GM18861 (cell line): ENCODE measurements around the gene GMPPA.

Experiments used
- ATAC-seq: cut with Tn5 transposase; IDR thresholded peaks from one replicate; pipeline ENCODE4 v1.9.1; 2021; ENCODE audit not compliant: unreplicated experiment

Gene GMPPA

GRCh38 chr2:219484343-219485200 is 14.1 kb upstream of the GMPPA start:
- ATAC-seq = no peak

GRCh38 chr2:219485201-219485580 is 13.5 kb upstream of the GMPPA start:
- ATAC-seq = no peak

GRCh38 chr2:219486380-219486959 is 12.2 kb upstream of the GMPPA start:
- ATAC-seq = no peak

- ATAC-seq = no peak
Measured at GRCh38 chr2:219488149-219488843, 10.4 kb upstream of the GMPPA start.

DNA sequence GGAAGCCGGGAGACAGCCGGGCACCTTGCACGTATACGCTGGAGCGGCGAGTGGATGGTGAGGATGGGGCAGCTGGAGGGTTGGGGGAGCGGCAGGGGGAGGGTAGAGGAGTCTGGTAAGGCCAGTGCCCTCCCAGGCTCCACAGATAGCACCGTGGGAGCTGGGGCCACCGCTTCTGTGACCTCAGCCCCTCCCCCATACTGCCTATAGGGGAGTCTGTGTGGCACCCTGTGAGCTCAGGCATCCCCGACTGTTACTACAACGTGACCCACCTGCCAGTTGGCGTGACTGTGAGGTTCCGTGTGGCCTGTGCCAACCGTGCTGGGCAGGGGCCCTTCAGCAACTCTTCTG is 9.9 kb upstream of the GMPPA start:
- ATAC-seq = no peak

DNA sequence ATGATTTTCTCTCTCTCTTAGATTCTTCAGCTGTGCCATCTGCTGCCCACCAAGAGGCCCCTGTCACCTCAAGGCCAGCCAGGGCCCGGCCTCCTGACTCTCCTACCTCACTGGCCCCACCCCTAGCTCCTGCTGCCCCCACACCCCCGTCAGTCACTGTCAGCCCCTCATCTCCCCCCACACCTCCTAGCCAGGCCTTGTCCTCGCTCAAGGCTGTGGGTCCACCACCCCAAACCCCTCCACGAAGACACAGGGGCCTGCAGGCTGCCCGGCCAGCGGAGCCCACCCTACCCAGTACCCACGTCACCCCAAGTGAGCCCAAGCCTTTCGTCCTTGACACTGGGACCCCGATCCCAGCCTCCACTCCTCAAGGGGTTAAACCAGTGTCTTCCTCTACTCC is 9.4 kb upstream of the GMPPA start:
- no peak for ATAC-seq

DNA sequence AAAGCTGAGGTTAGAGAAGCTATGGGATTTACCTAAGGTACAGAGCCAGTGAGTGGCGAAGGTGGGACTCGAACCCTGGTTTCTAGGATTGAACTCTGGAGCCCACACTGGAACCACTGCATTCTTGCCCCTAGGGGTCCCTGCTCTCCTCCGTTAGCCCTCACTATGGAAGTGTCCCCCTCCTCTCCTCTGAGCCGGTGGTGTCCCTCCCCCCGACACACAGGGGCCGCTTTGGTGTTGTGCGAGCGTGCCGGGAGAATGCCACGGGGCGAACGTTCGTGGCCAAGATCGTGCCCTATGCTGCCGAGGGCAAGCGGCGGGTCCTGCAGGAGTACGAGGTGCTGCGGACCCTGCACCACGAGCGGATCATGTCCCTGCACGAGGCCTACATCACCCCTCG is 8.5 kb upstream of the GMPPA start:
- ATAC-seq = no peak

DNA sequence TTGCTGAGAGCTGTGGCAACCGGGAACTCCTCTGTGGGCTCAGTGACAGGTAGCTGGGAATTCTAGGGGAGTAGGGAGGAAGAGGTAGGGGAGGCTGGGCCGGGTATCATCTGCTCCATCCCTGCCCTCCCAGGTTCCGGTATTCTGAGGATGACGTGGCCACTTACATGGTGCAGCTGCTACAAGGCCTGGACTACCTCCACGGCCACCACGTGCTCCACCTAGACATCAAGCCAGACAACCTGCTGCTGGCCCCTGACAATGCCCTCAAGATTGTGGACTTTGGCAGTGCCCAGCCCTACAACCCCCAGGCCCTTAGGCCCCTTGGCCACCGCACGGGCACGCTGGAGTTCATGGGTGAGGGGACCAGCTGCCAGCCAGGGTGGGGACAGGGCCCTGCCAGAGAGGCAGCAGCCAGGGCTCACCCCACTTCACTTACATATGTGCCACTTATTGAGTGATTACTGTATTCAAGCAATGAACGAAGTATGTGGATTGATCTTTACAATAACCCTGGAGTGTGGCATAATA is 8.0 kb upstream of the GMPPA start:
- ATAC-seq = no peak

GRCh38 chr2:219491278-219491963 is 7.3 kb upstream of the GMPPA start:
- ATAC-seq = no peak

- ATAC-seq = no peak
Measured at GRCh38 chr2:219492575-219492974, 6.1 kb upstream of the GMPPA start.

DNA sequence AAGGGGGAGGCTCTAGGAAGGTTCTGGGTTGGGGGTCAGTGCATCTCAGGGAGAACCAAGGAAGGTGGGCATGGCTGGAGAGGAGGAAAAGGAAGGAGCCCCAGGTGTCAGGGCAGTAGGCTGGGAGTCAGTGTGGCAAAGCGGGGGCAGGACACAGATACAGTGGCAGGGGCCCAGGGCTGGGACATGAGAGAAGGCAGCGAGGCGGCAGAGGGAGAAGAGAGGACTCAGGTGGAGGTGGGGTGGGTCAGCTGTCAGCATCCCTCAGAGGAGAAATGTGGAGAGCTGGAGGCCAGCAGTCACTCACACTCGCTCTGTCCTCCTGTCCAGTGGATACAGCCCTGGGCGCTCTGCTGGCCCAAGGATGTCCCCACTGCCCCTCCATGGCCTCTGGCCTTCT is 5.6 kb upstream of the GMPPA start:
- ATAC-seq = no peak

DNA sequence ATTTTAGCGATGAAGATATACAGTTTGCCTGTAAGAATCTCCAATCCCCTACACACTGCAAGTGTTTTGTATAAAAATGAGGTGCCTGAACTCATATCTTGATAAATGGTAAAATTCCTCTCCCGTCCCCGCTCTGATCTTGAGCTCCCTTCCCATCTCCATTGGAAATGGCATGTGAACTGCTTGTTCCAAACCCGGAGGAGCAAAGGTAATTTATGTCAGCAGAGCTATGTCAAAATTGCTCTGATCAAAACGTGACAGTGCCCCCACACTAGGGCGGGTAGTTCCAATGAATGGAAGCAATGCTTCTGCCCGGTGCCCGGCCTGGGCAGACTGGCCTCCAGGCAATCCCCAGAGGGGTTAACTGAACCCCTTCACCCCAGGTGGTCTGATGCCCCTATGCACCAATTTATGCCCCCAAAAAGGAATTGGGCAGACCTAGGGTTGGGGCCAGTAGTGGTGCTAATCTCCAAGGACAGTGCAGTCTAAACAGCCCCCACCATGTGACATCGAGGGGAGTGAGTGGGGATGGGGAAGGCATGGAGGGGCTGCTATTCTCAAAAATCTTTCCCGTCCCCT is 3.6 kb upstream of the GMPPA start:
- ATAC-seq = no peak

GRCh38 chr2:219495531-219496122 is 3.1 kb upstream of the GMPPA start:
- ATAC-seq = peak; percentile 25

DNA sequence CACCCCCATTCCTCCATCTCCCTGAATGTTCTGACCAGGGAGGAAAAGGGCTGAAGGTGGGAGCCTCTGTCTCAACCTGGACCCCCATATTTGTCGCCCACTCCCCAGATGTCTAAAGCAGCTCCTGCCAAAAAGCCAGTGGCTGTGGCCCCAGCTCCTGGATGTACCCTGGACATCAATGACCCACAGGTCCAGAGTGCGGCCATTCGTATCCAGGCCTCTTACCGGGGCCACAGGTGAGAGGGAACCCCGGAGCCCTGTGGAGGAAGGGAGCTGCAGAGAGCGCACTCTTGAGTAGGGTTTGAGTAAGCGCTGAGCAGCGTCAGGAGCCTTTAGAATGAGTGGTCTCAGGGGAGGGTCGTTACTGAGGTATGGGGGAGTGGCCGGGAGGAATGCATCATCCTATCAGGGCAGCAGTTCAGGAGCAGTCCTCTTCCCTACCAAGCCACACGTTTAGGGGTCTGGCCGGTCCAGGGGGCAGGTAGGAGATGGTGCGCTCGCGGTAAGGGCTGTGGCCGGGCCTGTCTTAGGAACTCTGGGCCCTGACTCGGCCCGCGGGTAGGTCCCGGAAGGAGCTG is 2.4 kb upstream of the GMPPA start:
- ATAC-seq = no peak

- no peak for ATAC-seq
Measured at GRCh38 chr2:219496825-219497494, 1.7 kb upstream of the GMPPA start.

DNA sequence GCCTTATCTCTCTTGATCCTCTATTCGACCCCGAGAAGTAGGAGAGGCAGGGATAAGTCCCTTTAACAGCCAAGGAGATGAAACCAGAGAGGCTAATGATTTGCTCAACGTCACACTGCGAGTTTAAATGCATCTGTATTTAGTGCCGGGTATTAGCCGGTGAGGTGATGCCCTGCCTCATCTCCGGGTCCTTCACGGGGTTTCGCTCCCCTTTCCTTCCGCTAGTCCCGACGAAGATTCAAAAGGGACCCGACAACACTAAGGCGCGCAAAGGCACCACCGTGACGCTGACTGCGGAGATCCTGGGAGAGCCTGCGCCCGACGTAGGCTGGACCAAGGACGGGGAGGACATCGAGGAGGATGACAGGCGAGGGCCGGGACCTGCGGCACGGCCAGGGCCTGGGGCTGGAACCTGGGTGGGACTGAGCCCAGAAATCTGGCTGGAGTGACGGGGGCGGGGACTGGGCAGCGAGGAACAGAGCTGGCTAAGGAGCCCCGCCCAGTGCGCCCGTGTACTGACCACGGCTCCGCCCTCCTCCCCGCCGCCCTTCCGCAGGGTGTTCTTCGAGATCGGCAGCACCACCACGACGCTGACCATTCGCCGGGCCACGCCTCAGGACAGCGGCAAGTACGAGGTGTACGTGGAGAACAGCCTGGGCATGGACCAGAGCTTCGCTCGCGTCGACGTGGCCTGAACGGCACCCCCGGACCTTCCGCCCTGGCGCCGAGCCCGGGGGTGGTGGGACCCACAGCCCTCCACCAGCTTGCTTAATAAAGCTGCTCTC is 1.0 kb upstream of the GMPPA start:
- ATAC-seq = no peak

DNA sequence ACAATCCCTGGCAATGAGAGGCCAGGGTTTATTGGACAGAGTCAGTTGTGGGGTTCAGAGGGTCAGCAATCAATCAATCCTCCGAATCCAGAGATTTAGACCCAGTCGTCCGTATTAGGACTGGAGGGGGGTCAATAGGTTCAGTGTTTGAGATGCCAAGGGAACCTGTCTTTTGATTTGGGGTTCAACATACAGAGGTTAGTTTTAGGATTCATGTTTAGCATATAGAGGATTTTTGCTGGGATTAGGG is 292 bp downstream of the GMPPA start:
- ATAC-seq = no peak

- no peak for ATAC-seq
Measured at GRCh38 chr2:219499555-219499954, 864 bp downstream of the GMPPA start.

DNA sequence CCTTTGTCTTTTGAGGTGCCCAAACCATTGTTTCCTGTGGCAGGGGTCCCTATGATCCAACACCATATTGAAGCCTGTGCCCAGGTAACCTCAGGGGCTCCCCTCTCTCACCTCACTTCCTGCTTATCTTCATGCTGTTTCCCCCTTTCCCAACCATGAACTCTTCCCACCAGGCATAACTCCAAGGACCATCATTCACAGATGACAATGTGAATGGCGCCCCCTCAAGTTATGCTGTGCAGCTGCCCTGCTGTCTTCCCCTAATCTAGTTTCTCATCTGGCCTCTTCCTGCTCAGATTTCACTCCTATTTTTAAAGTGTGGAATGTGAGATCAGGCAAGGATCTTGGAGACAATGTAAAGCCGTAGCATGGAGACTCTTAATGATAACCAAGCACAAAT is 1.4 kb downstream of the GMPPA start:
- ATAC-seq = no peak
